ENCODE data around the gene ACSM5. TPM values are rescaled to one million over a fixed set of nuclear protein-coding genes. Genes with fewer than 3 reads are reported as not detected.
"Not testable (repeated sequence)": the region's sequence is repeated elsewhere in the genome, so short reads cannot be mapped to it uniquely, and the experiment has no call there.

Gene ACSM5
- total and polyA plus RNA-seq, 2 experiments from 2014 or later, result not detected

DNA sequence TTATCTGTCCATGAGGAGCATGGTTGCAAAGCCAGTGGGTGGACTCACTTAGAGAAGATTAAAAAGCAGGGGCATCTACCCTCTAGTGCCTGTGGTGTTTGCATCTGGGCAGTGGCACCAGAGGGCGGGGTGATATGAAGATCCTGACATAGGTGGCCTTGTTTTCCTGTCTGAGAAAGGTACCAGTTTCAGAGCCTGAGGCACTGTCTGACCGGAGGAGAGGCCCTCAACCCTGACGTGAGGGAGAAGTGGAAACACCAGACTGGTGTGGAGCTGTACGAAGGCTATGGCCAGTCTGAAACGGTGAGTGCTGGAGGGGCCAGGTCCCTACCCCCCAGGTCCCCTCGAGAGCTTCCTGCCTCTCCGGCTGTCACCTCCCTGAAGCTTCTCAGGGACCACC, 20.2 kb downstream of the ACSM5 start:
- not testable (repeated sequence) for ATAC-seq; H3K4me2 ChIP-seq; DNase-seq (ENCODE audit: low spot score)

DNA sequence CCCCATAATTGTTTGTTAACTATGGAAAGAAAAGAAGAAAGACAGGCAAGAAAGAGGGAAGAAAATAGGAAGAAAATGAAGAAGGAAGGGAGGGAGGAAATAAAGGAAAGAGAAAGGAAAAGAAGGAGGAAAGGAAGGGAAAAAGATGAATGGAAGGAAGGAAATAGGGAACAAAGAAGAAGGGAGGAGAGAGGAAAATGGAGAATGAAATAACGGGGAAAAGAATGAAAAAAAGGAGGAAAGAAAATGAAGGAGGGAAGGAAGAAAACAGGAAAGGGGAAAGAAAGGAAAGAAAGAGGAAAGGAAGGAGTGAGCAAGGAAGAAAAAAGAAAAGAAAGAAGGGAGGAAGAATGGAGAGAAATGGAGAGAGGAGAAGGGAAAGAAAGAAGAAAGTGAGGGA, 21.1 kb downstream of the ACSM5 start:
- not testable (repeated sequence) for H3K4me3 ChIP-seq; H3K4me1 Mint-ChIP-seq; H3K9me2 ChIP-seq (ENCODE audit: insufficient read depth); H4K20me1 ChIP-seq (replicated peaks; ENCODE audit: insufficient read depth); H3K79me2 ChIP-seq (replicated peaks; ENCODE audit: insufficient read depth); H3K27me3 Mint-ChIP-seq (ENCODE audit: insufficient read depth, low read depth, poor library complexity); H3F3A ChIP-seq (replicated peaks; ENCODE audit: low read depth); DNase-seq (ENCODE audit: low spot score); H3K4me1 ChIP-seq (ENCODE audit: insufficient read depth); H2AFZ ChIP-seq; H3K36me3 Mint-ChIP-seq (ENCODE audit: low read depth); H3K27me3 ChIP-seq (ENCODE audit: insufficient read depth); H3K4me2 ChIP-seq; H3K27ac Mint-ChIP-seq; H3K36me3 ChIP-seq (ENCODE audit: insufficient read depth); H3K9me3 Mint-ChIP-seq; ATAC-seq; H3K27ac ChIP-seq (ENCODE audit: low read depth); H3K4me3 Mint-ChIP-seq

More for the DNA sequence above, 20.2 kb downstream of the ACSM5 start:
- H3K79me2 ChIP-seq (replicated peaks; ENCODE audit: insufficient read depth); H2AFZ ChIP-seq; H3K4me1 Mint-ChIP-seq; H3K36me3 Mint-ChIP-seq (ENCODE audit: low read depth); H3K36me3 ChIP-seq (ENCODE audit: insufficient read depth); H3K27me3 Mint-ChIP-seq (ENCODE audit: insufficient read depth, low read depth, poor library complexity); H3K27me3 ChIP-seq (ENCODE audit: insufficient read depth); H4K20me1 ChIP-seq (replicated peaks; ENCODE audit: insufficient read depth); H3K9me3 Mint-ChIP-seq; H3K27ac Mint-ChIP-seq; H3K9me2 ChIP-seq (ENCODE audit: insufficient read depth); H3K4me3 Mint-ChIP-seq; H3K4me1 ChIP-seq (ENCODE audit: insufficient read depth); H3K27ac ChIP-seq (ENCODE audit: low read depth); H3K4me3 ChIP-seq; H3F3A ChIP-seq (replicated peaks; ENCODE audit: low read depth): not testable (repeated sequence)

- H3K27me3 ChIP-seq (ENCODE audit: insufficient read depth), result no peaks in the 10 kb centered on the region
- no peak overlapping the region for H3K4me3 ChIP-seq
- H3K9me2 ChIP-seq (ENCODE audit: insufficient read depth), result no peaks in the 10 kb centered on the region
- no peaks in the 10 kb centered on the region for H3F3A ChIP-seq (replicated peaks; ENCODE audit: low read depth)
- Mint-ChIP-seq H3K27me3 (ENCODE audit: insufficient read depth, low read depth, poor library complexity) (peaks cover 2% of the 10 kb centered on the region), H3K9me3 (no peaks in the 10 kb centered on the region; the same call in 2 of the 3 replicates), H3K4me1 (no peaks in the 10 kb centered on the region), H3K4me3 (no peak overlapping the region), H3K27ac (no peak overlapping the region), H3K36me3 (ENCODE audit: low read depth) (no peaks in the 10 kb centered on the region; the same call in 2 of the 3 replicates)
- ATAC-seq, result no peak
- no peak overlapping the region for H2AFZ ChIP-seq
- no peaks in the 10 kb centered on the region for H4K20me1 ChIP-seq (replicated peaks; ENCODE audit: insufficient read depth)
- no peaks in the 10 kb centered on the region for H3K4me1 ChIP-seq (ENCODE audit: insufficient read depth)
- no peaks in the 10 kb centered on the region for H3K79me2 ChIP-seq (replicated peaks; ENCODE audit: insufficient read depth)
- no peak for DNase-seq (ENCODE audit: low spot score)
- no peaks in the 10 kb centered on the region for H3K36me3 ChIP-seq (ENCODE audit: insufficient read depth)
- H3K27ac ChIP-seq (ENCODE audit: low read depth), result no peak overlapping the region
- H3K4me2 ChIP-seq, result no peak overlapping the region
- TF ChIP-seq NANOG (IDR thresholded peaks at IDR 0.05; ENCODE audit: borderline replicate concordance), result no peak
- TF ChIP-seq ZNF114 (CRISPR knock-in tag; IDR thresholded peaks at IDR 0.05), result no peak
- no peak for TF ChIP-seq ETS1 (IDR thresholded peaks at IDR 0.05)
- TF ChIP-seq EZH2phosphoT487 (IDR thresholded peaks at IDR 0.05; ENCODE audit: unreplicated experiment), result no peak
- TF ChIP-seq STAT1 (IDR thresholded peaks at IDR 0.05; ENCODE audit: unreplicated experiment), result no peak
- TF ChIP-seq, protein P1, sequence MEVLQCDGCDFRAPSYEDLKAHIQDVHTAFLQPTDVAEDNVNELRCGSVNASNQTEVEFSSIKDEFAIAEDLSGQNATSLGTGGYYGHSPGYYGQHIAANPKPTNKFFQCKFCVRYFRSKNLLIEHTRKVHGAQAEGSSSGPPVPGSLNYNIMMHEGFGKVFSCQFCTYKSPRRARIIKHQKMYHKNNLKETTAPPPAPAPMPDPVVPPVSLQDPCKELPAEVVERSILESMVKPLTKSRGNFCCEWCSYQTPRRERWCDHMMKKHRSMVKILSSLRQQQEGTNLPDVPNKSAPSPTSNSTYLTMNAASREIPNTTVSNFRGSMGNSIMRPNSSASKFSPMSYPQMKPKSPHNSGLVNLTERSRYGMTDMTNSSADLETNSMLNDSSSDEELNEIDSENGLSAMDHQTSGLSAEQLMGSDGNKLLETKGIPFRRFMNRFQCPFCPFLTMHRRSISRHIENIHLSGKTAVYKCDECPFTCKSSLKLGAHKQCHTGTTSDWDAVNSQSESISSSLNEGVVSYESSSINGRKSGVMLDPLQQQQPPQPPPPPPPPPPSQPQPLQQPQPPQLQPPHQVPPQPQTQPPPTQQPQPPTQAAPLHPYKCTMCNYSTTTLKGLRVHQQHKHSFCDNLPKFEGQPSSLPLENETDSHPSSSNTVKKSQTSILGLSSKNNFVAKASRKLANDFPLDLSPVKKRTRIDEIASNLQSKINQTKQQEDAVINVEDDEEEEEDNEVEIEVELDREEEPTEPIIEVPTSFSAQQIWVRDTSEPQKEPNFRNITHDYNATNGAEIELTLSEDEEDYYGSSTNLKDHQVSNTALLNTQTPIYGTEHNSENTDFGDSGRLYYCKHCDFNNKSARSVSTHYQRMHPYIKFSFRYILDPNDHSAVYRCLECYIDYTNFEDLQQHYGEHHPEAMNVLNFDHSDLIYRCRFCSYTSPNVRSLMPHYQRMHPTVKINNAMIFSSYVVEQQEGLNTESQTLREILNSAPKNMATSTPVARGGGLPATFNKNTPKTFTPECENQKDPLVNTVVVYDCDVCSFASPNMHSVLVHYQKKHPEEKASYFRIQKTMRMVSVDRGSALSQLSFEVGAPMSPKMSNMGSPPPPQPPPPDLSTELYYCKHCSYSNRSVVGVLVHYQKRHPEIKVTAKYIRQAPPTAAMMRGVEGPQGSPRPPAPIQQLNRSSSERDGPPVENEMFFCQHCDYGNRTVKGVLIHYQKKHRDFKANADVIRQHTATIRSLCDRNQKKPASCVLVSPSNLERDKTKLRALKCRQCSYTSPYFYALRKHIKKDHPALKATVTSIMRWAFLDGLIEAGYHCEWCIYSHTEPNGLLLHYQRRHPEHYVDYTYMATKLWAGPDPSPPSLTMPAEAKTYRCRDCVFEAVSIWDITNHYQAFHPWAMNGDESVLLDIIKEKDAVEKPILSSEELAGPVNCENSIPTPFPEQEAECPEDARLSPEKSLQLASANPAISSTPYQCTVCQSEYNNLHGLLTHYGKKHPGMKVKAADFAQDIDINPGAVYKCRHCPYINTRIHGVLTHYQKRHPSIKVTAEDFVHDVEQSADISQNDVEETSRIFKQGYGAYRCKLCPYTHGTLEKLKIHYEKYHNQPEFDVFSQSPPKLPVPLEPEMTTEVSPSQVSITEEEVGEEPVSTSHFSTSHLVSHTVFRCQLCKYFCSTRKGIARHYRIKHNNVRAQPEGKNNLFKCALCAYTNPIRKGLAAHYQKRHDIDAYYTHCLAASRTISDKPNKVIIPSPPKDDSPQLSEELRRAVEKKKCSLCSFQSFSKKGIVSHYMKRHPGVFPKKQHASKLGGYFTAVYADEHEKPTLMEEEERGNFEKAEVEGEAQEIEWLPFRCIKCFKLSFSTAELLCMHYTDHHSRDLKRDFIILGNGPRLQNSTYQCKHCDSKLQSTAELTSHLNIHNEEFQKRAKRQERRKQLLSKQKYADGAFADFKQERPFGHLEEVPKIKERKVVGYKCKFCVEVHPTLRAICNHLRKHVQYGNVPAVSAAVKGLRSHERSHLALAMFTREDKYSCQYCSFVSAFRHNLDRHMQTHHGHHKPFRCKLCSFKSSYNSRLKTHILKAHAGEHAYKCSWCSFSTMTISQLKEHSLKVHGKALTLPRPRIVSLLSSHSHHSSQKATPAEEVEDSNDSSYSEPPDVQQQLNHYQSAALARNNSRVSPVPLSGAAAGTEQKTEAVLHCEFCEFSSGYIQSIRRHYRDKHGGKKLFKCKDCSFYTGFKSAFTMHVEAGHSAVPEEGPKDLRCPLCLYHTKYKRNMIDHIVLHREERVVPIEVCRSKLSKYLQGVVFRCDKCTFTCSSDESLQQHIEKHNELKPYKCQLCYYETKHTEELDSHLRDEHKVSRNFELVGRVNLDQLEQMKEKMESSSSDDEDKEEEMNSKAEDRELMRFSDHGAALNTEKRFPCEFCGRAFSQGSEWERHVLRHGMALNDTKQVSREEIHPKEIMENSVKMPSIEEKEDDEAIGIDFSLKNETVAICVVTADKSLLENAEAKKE (CRISPR knock-in tag; IDR thresholded peaks at IDR 0.05), result no peak
- TF ChIP-seq REST (IDR thresholded peaks at IDR 0.05; ENCODE audit: unreplicated experiment), result no peak
Observed at GRCh38 chr16:20430948-20431347, 21.6 kb downstream of the ACSM5 start.

Measured in GM23338 (cell line).